SH-SY5Y (cell line): ENCODE results near the gene ACTL8.

ENCODE experiments used
- GATA2 ChIP-seq: IDR thresholded peaks from 2 replicates; pipeline ENCODE4 v1.6.1; 2011; ENCODE audit warnings: mild to moderate bottlenecking, low read depth, low read length
- GATA3 ChIP-seq: IDR thresholded peaks from 2 replicates; pipeline ENCODE4 v1.6.1; 2011; ENCODE audit warnings: low read depth, mild to moderate bottlenecking, low read length, moderate library complexity

DNA sequence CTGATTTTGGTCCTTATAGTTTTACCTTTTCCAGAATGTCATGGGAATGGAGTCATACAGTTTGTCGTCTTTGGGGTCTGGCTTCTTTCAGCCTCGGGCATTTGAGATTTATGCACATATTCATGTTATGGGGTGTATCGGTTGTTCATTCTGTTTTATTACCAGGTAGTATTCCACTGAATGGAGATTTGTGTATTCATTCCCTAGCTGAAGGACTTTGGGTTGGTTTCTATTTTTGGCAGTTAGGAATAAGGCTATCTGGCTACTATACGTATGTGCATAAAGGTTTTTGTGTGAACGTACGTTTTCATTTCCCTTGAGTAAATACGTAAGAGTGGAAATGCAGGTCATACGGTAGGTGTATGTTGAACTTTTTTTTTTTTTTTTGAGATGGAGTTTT is 65.1 kb downstream of the ACTL8 start:
- TF ChIP-seq GATA3 (no peak), GATA2 (no peak)
